HG03442 (cell line): ENCODE results near the gene SLC45A3.
"Not testable (repeated sequence)": the region's sequence is repeated elsewhere in the genome, so short reads cannot be mapped to it uniquely, and the experiment has no call there.

ENCODE experiments used
- ATAC-seq: cut with Tn5 transposase; IDR thresholded peaks from one replicate; pipeline ENCODE4 v1.9.1; 2021; ENCODE audit warnings: mild to moderate bottlenecking, moderate library complexity; ENCODE audit not compliant: unreplicated experiment

The SLC45A3 gene, protein sequence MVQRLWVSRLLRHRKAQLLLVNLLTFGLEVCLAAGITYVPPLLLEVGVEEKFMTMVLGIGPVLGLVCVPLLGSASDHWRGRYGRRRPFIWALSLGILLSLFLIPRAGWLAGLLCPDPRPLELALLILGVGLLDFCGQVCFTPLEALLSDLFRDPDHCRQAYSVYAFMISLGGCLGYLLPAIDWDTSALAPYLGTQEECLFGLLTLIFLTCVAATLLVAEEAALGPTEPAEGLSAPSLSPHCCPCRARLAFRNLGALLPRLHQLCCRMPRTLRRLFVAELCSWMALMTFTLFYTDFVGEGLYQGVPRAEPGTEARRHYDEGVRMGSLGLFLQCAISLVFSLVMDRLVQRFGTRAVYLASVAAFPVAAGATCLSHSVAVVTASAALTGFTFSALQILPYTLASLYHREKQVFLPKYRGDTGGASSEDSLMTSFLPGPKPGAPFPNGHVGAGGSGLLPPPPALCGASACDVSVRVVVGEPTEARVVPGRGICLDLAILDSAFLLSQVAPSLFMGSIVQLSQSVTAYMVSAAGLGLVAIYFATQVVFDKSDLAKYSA

DNA sequence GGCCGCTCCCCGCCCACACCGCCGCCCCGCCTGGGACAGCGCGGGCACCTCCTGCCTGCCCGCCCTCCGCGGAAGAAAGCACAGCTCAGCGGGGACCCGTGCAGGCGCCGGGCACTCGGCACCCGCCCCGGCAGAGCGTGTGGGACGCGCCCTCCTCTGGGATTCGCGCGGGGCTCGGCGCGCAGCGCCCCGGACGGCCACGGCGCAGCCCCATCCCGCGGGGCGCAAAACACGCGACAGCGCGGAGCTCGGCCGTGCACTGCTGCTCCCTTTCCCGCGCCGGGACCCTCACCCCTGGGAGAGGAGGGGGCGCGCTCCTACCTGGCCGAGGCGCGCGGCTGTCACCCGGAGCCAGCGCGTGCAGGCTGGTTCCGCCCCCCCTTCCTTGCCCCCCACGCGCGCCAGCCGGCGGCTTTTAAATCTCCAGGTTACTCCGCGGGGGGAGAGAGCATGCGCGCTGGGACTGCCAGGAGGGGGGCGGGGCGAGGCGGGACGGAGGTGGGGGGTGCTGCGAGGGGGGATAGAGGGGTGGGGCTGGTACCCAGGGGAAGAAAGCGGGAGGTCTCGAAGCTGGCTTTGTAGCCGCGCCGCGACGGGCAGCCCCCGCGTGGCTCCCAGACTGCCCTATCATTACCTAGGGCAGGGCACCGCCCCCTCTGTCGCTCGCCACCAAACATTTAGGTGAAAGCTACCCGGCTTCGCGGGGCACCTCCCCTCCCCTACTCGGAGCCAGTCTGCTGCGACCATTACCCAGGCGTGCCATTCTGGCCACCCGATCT is at the start of gene SLC45A3:
SLC45A3 (minus strand) TSS at position 437 of the 779 bp plus-strand sequence. CDS start 15,853 bp downstream, outside the sequence.
- no peak for ATAC-seq

GRCh38 chr1:205726619-205727125 is 46.4 kb upstream of the SLC45A3 start:
- no peak for ATAC-seq

DNA sequence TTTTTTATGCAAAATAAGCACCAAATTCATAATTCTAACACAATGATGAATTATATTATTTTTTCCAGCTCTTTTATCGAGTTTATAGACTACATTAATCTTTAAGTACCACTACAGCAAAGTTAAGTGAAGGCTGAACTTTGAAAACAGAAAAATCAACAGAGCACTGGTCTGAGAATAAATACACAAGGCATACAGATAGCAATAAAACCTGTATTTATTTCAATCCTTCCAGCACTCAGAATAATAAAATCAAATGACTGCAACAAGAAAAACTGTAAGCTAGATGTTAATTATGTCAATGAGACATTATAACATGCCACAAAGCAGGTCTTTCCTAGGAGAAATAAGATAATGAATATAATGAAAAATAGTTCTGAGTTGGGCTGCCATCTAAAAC is 45.2 kb upstream of the SLC45A3 start:
- ATAC-seq: no peak

DNA sequence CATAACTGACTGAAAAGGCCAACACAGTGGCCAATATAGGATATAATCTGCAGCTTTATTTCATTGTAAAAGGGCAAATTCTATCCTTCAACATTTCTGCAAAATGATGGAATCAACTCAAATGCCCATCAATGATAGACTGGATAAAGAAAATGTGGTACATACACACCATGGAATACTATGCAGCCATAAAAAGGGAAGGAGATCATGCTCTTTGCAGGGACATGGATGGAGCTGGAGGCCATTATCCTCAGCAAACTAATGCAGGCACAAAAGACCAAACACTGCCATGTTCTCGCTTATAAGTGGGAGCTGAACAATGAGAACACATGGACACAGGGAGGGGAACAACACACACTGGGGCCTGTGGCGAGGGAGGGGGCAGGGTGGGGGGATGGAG is 40.4 kb upstream of the SLC45A3 start:
- not testable (repeated sequence) for ATAC-seq

- no peak for ATAC-seq
Measured at GRCh38 chr1:205719762-205720161, 39.5 kb upstream of the SLC45A3 start.

DNA sequence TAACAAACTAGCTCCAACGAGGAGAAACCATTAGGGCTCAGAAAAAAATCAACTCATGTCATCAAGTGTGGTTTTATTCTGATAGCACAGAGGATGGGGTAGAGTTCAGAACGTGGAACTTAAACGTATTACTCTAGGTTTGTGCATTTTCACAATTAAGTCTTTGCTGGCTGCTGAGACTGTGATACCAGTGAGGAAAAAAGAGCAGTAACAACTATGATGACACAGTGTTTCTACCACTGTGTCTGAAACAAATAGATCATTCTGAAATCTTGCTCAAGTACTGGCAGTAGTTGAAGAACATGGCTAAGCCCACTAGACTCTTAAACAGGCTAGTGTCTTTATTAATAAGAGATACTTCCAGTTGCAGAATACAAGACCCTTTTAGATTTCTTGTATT is 38.7 kb upstream of the SLC45A3 start:
- ATAC-seq: no peak

GRCh38 chr1:205716371-205717132 is 36.2 kb upstream of the SLC45A3 start:
- no peak for ATAC-seq

DNA sequence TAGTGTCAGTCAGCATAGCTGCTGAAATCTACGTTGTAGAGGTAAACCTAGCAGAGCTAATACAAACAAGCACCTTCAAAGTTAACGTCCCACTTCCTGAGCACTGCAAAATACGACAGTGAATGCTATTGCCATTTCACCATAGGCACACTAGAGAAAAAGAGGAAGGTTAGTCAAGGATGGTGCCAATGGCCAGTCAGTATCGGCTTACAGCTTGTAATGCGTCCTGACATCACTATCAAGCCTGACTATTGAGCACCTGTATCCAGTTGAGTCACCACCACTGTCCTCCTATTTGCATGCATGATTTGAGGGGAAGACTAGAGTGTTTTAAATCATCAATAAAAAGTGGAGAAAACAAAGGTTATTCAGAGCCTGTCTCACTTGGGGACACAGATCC is 35.3 kb upstream of the SLC45A3 start:
- no peak for ATAC-seq

DNA sequence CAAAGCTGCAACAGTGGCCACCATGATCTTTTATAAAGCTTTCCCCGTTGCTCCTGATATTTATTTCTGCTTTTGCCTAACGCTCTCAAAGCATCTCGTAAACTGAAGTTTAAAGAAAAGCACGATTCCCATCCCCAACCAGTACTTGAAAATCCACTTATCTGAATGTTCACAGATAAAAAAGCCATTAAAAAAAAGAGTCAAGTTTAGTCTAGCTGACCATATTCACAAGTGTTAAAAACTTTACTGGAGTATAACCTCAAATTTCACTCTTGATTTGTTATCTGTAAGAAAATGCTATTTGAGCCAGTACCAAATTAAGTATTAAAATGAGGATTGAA is 34.6 kb upstream of the SLC45A3 start:
- ATAC-seq: no peak

- ATAC-seq: no peak
Measured at GRCh38 chr1:205714190-205714905, 34.0 kb upstream of the SLC45A3 start.

DNA sequence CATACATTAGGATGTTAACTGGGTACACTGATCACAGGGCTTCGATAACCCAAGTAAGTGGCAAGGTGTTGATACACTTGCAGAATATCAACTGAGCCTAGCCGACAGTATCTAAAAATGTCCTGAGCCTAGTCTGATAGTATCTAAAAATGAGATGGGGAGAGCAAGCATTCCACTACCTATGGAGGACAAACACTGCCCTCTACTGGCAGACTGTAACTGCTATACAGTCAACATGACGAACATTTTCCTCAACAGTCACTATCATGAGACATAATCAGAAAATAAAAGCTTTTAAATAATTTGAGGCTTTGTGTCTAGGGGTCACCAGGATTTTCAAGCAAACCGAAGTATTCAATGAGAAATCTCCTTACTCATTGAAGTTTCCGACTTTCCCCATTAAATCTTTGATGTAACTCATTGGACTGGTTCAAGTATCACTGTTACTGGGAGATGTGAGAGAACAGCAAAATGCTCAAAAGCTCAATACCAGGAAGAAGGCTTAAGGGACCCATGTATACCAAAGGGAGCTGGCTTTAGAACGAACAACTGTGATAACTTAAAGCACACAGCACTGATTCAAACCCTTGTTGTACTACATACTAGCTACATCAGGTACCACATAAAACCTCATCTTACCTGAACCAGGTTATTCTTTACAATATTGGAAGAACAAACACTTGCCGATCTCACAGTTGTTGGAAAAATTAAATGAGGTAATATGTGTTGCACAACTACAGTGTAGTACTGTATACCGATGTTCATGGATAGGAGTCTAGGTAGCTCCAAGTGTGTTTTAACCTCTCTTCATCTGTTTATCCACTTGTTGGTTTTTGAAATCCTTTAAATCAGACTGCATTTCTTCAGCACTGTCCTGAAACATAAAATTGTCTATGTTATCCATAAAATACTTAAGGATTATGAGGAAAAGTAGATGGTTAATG is 31.1 kb upstream of the SLC45A3 start:
- peak; percentile 61 for ATAC-seq

DNA sequence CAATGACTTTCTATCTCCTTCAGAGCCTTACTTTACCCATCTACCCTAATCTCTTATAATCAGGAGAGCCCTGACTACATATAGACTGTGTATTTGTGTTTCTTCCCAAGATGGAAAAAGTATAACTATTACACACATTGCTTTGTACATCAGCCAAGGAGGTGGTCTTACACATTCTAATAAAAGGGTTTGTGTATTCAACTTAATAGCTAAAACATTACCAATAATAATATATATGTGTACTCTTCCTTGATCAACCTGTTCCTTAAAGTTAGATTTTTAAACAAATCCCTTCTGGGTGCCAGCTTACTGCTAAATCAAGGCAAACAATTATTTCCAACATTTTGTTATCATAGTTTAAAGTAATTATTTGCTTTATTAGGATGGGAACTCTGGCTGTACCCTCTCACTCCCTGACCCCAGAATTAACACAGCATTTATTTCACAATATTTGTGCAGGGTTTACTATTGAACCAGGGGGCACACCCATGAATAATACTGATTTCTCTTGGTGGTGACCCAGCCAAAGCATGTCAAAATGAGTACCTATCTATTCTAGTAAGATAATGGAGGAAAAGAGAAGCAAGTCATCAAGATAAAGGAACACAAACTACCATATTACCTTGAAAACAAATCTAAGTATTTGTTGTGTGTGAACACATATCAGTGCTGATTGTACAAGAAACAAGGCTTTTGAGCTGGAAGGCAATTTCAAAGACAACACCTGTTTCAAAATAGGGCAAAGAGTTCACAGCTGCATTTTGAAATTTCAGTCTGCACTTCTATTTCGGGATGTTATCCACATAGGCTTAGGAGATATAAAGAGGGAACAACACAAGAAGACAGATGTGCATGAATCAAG is 30.1 kb upstream of the SLC45A3 start:
- ATAC-seq: no peak

GRCh38 chr1:205709640-205710039 is 29.3 kb upstream of the SLC45A3 start:
- ATAC-seq: no peak

DNA sequence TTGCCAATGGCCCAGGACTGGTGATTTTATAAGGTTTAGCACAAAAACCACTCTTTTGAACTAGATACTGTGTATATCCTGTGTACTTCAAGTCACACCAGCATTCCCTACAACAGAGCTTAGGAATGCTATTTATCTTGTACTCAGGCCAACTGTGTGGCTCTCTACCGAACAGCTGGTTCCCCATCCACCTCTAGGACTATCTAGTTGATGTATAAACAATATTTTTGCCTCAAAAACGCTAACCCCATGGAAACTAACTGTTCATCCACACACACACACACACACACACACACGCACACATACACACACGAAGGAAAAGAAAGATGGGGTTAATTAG is 28.7 kb upstream of the SLC45A3 start:
- ATAC-seq: no peak

DNA sequence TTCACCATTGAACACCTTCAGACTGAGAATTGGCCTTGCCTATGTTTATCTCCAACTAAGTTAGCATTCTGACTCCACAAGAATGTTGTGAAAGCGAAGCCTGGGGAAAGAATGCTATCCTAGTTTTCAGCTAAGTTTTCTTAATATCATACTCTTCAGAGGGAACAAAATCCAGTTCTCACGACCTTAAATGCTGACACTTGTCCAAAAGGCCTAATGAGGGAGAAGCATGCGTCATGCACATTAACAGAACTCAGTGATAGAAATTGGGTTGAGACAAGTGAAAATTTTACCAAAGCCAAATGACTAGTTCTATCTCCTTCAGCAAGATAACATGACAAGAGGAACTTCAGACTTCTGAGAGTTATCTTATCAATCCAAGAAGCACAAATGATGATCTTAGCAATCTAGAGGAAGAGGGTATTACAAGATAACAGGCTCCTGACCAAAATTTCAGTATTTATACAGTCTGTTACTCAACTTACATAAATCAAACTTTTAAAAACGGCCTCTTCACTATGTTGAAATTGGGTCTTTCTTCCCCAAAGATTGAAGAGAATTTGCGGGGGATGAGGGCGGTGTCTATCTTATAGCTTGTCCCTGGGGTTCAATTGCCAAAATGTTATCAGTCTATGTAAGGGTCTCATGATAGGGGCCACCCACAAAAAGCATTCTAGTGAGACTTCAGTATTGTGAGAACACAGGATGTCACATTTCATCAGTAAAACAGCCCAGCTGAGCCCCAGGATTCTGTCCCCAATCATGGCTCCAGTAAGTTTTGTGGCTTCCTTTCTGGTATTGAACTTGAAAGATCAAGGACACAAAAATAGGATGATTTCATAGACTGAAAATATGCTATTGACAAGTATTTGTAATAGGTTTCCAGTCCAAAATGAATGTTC is 26.5 kb upstream of the SLC45A3 start:
- ATAC-seq: no peak

- ATAC-seq: no peak
Measured at GRCh38 chr1:205704903-205705302, 24.6 kb upstream of the SLC45A3 start.

GRCh38 chr1:205703072-205703471 is 22.8 kb upstream of the SLC45A3 start:
- no peak for ATAC-seq
